Measurements from ENCODE around the gene DCLK1.

GRCh38 chr13:35791184-35791851, 339.9 kb downstream of the DCLK1 start:
- TF ChIP-seq CTCF (conservative IDR thresholded peaks at IDR 0.05; ENCODE audit: low read length) (no peak), EZH2phosphoT487 (IDR thresholded peaks at IDR 0.05; ENCODE audit: borderline replicate concordance) (no peak)

Data from Loucy (cell line).